GM19328 (cell line): ENCODE data around the gene CD244.
"Not testable (repeated sequence)": the region's sequence is repeated elsewhere in the genome, so short reads cannot be mapped to it uniquely, and the experiment has no call there.

Experiments
- ATAC-seq: cut with Tn5 transposase; IDR thresholded peaks from one replicate; pipeline ENCODE4 v1.9.1; 2021; ENCODE audit warnings: mild to moderate bottlenecking, moderate library complexity; ENCODE audit not compliant: unreplicated experiment

The CD244 gene

GRCh38 chr1:160862203-160863060, at the start of gene CD244:
Gene CD244, minus strand, starts transcription at chr1:160862887. Its CDS starts 210 bp downstream, at chr1:160862677.
- peak; percentile 73 for ATAC-seq

GRCh38 chr1:160911925-160912324, 49.2 kb upstream of the CD244 start:
- ATAC-seq: no peak

- no peak for ATAC-seq
Observed at GRCh38 chr1:160911441-160911840, 48.8 kb upstream of the CD244 start.

GRCh38 chr1:160910170-160910750, 47.6 kb upstream of the CD244 start:
- no peak for ATAC-seq

- no peak for ATAC-seq
Observed at GRCh38 chr1:160907976-160908375, 45.3 kb upstream of the CD244 start.

- ATAC-seq: no peak
Observed at GRCh38 chr1:160905617-160905989, 42.9 kb upstream of the CD244 start.

- no peak for ATAC-seq
Observed at GRCh38 chr1:160904783-160905616, 42.3 kb upstream of the CD244 start.

GRCh38 chr1:160902251-160902650, 39.6 kb upstream of the CD244 start:
- ATAC-seq: not testable (repeated sequence)

GRCh38 chr1:160901768-160902167, 39.1 kb upstream of the CD244 start:
- ATAC-seq: no peak

- ATAC-seq: not testable (repeated sequence)
Observed at GRCh38 chr1:160900683-160901082, 38.0 kb upstream of the CD244 start.

GRCh38 chr1:160894368-160895135, 31.9 kb upstream of the CD244 start:
- ATAC-seq: not testable (repeated sequence)

GRCh38 chr1:160891474-160891873, 28.8 kb upstream of the CD244 start:
- no peak for ATAC-seq

- no peak for ATAC-seq
Observed at GRCh38 chr1:160888926-160889325, 26.2 kb upstream of the CD244 start.

- no peak for ATAC-seq
Observed at GRCh38 chr1:160887071-160887470, 24.4 kb upstream of the CD244 start.

- no peak for ATAC-seq
Observed at GRCh38 chr1:160885042-160885441, 22.4 kb upstream of the CD244 start, which contains the start of gene ITLN1. Gene ITLN1, minus strand, starts transcription at chr1:160885180. Its CDS starts 303 bp downstream, at chr1:160884877.

- no peak for ATAC-seq
Observed at GRCh38 chr1:160884579-160884978, 21.9 kb upstream of the CD244 start.

GRCh38 chr1:160883581-160884513, 21.2 kb upstream of the CD244 start:
- ATAC-seq: no peak

GRCh38 chr1:160882582-160882981, 19.9 kb upstream of the CD244 start:
- no peak for ATAC-seq

GRCh38 chr1:160881264-160881663, 18.6 kb upstream of the CD244 start:
- ATAC-seq: not testable (repeated sequence)
